Hepatocyte (in vitro differentiated cells): ENCODE data around the gene PRELID1. TPM values are rescaled to one million over a fixed set of nuclear protein-coding genes. Genes with fewer than 3 reads are reported as not detected.

Experiments
- DNase-seq: peaks from one replicate; pipeline ENCODE4 v3.0.0-alpha.2; 2016; ENCODE audit warnings: low spot score
- H2AFZ ChIP-seq: fragments of 200-600 bp; sonication (generic); 2 replicates; pipeline ENCODE4 v1.6.0; 2016; ENCODE audit warnings: antibody characterized with exemption, mild to moderate bottlenecking
- H3K27ac ChIP-seq: fragments of 200-600 bp; sonication (generic); 2 replicates; pipeline ENCODE4 v1.5.1; 2016; ENCODE audit warnings: mild to moderate bottlenecking
- H3K27me3 ChIP-seq: fragments of 200-600 bp; sonication (generic); 2 replicates; pipeline ENCODE4 v1.6.1; 2016
- H3K36me3 ChIP-seq: fragments of 200-600 bp; sonication (generic); replicated peaks from 2 replicates; pipeline ENCODE4 v1.5.1; 2016; ENCODE audit warnings: low read depth; ENCODE audit not compliant: insufficient read depth
- H3K4me1 ChIP-seq: fragments of 200-600 bp; sonication (generic); 2 replicates; pipeline ENCODE4 v1.5.1; 2016; ENCODE audit warnings: mild to moderate bottlenecking, moderate library complexity; ENCODE audit not compliant: insufficient read depth
- H3K4me2 ChIP-seq: fragments of 200-600 bp; sonication (generic); 2 replicates; pipeline ENCODE4 v1.6.0; 2016
- H3K4me3 ChIP-seq: fragments of 200-600 bp; sonication (generic); 2 replicates; pipeline ENCODE4 v1.5.1; 2016; ENCODE audit warnings: mild to moderate bottlenecking
- H3K79me2 ChIP-seq: fragments of 200-600 bp; sonication (generic); 2 replicates; pipeline ENCODE4 v1.6.0; 2017; ENCODE audit warnings: mild to moderate bottlenecking
- H3K9me2 ChIP-seq: fragments of 200-600 bp; sonication (generic); replicated peaks from 2 replicates; pipeline ENCODE4 v1.6.0; 2017; ENCODE audit warnings: mild to moderate bottlenecking; ENCODE audit not compliant: insufficient read depth
- H3K9me3 ChIP-seq: fragments of 200-600 bp; sonication (generic); 2 replicates; pipeline ENCODE4 v1.5.1; 2016; ENCODE audit warnings: low read depth, mild to moderate bottlenecking
- H4K20me1 ChIP-seq: fragments of 200-600 bp; sonication (generic); 2 replicates; pipeline ENCODE4 v1.6.0; 2016; ENCODE audit warnings: mild to moderate bottlenecking; ENCODE audit not compliant: insufficient read depth, poor library complexity, severe bottlenecking
- EZH2 ChIP-seq: fragments of 200-600 bp; sonication (generic); IDR thresholded peaks from 2 replicates; pipeline ENCODE4 v1.6.1; 2016; ENCODE audit warnings: antibody characterized with exemption, mild to moderate bottlenecking, borderline replicate concordance
- EZH2phosphoT487 ChIP-seq: fragments of 200-600 bp; sonication (generic); IDR thresholded peaks from one replicate; pipeline ENCODE4 v1.6.1; 2018; ENCODE audit warnings: antibody characterized with exemption, mild to moderate bottlenecking, low read depth, moderate library complexity; ENCODE audit not compliant: unreplicated experiment, severe bottlenecking
- WGBS: methylation state at CpG from one replicate; pipeline ENCODE4 v1.1.6; 2016; ENCODE audit warnings: low lambda C conversion rate; ENCODE audit errors: missing lambda C conversion rate; 5-methylcytosine and 5-hydroxymethylcytosine counted together
- polyA plus RNA-seq: library from polyadenylated mRNA; unstranded; fragments of >200 nt; fragmentation: Nextera tagmentation; extraction: Ambion mirVana; gene quantifications from 2 replicates; pipeline ENCODE4 v1.2.1, GENCODE V29; 2016
- total RNA-seq: library from RNA; depleted of rRNA; stranded (reverse); fragments of >200 nt; gene quantifications from 2 replicates; pipeline ENCODE4 v1.2.3, GENCODE V29; 2014
- TF ChIP-seq, protein P1 (sequence below): fragments of 200-600 bp; sonication (generic); IDR thresholded peaks from 2 replicates; pipeline ENCODE4 v1.5.1; 2016; ENCODE audit warnings: antibody characterized with exemption, mild to moderate bottlenecking; ENCODE audit not compliant: poor library complexity

The PRELID1 gene
- total and polyA plus RNA-seq, 2 experiments from 2014 or later: 228 to 282 TPM

DNA sequence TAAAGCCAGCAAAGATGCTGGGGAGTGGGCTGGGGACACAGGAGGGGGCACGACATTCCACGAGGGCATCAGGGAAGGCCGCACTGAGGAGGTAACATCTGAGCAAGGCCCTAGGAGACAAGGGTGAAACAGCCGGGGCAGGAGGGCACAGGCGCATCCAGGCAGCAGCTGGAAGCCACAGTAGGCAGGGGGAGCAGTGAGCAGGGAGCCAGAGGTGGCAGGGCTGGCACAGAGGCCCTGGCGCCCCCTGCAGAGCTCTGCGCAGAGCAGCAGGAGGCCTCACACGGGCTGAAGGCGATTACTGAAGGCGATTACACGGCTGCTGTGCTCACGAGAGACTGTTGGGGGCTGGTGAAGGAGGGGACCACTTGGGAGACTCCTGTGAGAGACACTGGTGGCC is 32.5 kb downstream of the PRELID1 start:
- Histone ChIP-seq H2AFZ (no peak overlapping the region), H3K4me1 (no peaks in the 10 kb centered on the region), H3K36me3 (no peaks in the 10 kb centered on the region), H3K4me3 (no peak overlapping the region), H3K9me2 (no peaks in the 10 kb centered on the region), H4K20me1 (peaks cover 7% of the 10 kb centered on the region), H3K79me2 (peaks cover 19% of the 10 kb centered on the region), H3K27me3 (no peaks in the 10 kb centered on the region), H3K9me3 (no peaks in the 10 kb centered on the region), H3K27ac (no peak overlapping the region), H3K4me2 (no peak overlapping the region)
- no peak for TF ChIP-seq EZH2
- TF ChIP-seq, protein P1, sequence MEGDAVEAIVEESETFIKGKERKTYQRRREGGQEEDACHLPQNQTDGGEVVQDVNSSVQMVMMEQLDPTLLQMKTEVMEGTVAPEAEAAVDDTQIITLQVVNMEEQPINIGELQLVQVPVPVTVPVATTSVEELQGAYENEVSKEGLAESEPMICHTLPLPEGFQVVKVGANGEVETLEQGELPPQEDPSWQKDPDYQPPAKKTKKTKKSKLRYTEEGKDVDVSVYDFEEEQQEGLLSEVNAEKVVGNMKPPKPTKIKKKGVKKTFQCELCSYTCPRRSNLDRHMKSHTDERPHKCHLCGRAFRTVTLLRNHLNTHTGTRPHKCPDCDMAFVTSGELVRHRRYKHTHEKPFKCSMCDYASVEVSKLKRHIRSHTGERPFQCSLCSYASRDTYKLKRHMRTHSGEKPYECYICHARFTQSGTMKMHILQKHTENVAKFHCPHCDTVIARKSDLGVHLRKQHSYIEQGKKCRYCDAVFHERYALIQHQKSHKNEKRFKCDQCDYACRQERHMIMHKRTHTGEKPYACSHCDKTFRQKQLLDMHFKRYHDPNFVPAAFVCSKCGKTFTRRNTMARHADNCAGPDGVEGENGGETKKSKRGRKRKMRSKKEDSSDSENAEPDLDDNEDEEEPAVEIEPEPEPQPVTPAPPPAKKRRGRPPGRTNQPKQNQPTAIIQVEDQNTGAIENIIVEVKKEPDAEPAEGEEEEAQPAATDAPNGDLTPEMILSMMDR: peak; percentile 13
- WGBS: 77% methylated on average over 12 of the region's 12 CpGs
- no peak for DNase-seq

DNA sequence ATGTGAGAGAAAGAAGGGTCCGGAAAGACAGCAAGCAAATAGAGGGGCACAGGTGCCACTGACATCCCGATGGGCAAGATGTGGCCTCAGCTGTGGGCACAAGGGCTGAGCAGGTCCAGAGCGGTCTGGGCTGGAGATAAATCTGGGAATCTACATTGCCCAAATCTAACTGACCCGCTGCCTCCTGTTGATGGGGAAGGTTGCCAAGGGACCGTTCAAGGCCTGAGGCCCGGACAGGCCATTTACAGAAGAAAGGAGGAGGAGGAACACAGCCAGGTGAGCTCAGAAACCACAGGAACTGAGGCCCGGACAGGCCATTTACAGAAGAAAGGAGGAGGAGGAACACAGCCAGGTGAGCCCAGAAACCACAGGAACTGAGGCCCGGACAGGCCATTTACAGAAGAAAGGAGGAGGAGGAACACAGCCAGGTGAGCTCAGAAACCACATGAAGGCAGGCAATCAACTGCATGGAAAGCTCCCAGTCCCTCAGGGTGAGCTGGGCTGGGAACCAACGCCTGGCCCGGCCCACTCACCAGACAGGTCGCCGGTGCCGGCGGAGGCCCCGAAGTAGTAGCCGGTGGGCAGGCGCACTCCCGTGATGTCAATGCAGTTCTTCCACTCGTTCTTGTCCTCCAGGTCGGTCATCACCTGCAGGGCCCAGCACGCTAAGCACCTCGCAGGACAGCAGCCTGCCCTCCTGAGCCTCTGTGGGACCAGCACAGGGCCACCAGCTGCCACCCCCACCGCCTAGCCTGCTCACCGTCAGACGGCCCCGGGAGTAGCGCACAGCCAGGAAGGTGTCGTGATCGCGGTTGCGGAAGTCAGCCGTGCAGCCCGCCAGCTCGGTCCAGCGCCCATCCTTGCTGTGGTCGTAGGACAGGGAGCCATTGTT is 33.2 kb downstream of the PRELID1 start:
- no peaks in the 10 kb centered on the region for H3K9me2 ChIP-seq
- no peaks in the 10 kb centered on the region for H3K4me1 ChIP-seq
- H3K4me2 ChIP-seq: no peak overlapping the region
- no peaks in the 10 kb centered on the region for H3K27me3 ChIP-seq
- H3K9me3 ChIP-seq: no peaks in the 10 kb centered on the region
- H3K79me2 ChIP-seq: peaks cover 26% of the 10 kb centered on the region
- H3K36me3 ChIP-seq: no peaks in the 10 kb centered on the region
- no peak for TF ChIP-seq EZH2
- TF ChIP-seq, protein P1: no peak
- TF ChIP-seq EZH2phosphoT487: no peak
- WGBS: 96% methylated on average over 35 of the region's 36 CpGs
- DNase-seq: no peak
- H3K27ac ChIP-seq: no peak overlapping the region
- no peak overlapping the region for H2AFZ ChIP-seq
- no peak overlapping the region for H3K4me3 ChIP-seq
- H4K20me1 ChIP-seq: peaks cover 7% of the 10 kb centered on the region

DNA sequence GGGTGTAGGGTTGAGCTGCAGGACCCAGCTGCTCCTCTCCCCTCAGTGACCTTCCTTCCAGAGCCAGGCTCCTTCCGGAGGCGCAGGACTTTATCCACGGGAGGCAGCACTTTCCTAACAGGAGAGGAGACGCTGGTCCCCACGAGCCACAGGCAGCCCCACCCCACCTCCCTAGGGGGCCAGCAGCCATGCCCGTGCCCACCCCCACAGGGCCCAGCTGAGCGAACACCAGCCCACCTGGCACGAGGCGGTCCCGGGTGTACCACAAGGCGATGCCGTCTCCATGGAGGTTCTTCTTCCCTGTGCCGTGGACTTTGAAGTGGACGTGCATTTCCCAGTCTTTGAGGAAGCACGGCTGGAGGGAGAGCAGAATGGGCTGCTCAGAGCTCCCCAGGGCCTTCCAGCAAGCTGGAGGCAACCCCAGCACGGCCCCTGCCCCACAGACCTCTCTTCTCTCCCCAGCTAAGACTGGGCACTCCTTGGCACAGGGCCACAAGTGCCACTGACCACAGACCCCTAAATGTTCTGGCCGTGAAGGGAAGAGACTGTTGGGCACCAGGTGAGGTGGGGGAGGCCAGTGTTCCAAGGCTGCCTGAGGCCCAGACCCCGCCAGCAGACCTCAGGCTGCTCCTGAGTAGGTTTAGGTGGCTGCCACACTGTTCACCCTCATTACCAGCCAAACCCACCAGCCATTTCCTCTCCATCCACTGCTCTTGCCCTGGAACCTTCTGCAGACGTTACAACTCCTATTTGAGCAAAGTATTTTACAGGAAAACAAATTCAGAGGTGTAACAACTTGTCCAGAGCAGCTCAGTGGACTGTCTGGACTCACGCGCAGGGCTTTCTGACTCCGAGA is 34.9 kb downstream of the PRELID1 start:
- no peak for DNase-seq
- Histone ChIP-seq H4K20me1 (peaks cover 13% of the 10 kb centered on the region), H3K4me1 (no peaks in the 10 kb centered on the region), H3K9me2 (no peaks in the 10 kb centered on the region), H3K36me3 (no peaks in the 10 kb centered on the region), H3K4me2 (no peak overlapping the region), H3K4me3 (no peak overlapping the region), H2AFZ (no peak overlapping the region), H3K27me3 (no peaks in the 10 kb centered on the region), H3K27ac (no peak overlapping the region), H3K9me3 (no peaks in the 10 kb centered on the region), H3K79me2 (peaks cover 43% of the 10 kb centered on the region)
- WGBS: 96% methylated on average over 14 of the region's 22 CpGs
- no peak for TF ChIP-seq EZH2phosphoT487
- no peak for TF ChIP-seq EZH2
